Adrenal gland (tissue), 5 donors: ENCODE results near the gene KIF16B.

Experiments used
- CTCF ChIP-seq, 6 experiments: fragments of 450-650 bp in 4 of 6; fragments of 200-600 bp in 2 of 6; sonication (generic) in 1 of 6; IDR thresholded peaks; 1 replicate in 5 of 6; 2 replicates in 1 of 6; pipeline versions ENCODE4 v1.5.1 to v1.8.0; 2016 to 2021; ENCODE audit warnings: antibody characterized with exemption in 6 of 6, mild to moderate bottlenecking in 2 of 6, moderate library complexity in 1 of 6
- POLR2A ChIP-seq, 2 donors: fragments of 450-650 bp; IDR thresholded peaks; one replicate each; pipeline ENCODE4 v1.6.1; 2017; ENCODE audit warnings: antibody characterized with exemption in 2 of 2, mild to moderate bottlenecking in 2 of 2, moderate library complexity in 1 of 2
- donor health status: DM: no; HTN: no; CAD: no.

- TF ChIP-seq CTCF (IDR thresholded peaks at IDR 0.05) = no peak
- TF ChIP-seq POLR2A (IDR thresholded peaks at IDR 0.05) = no peak
Measured at GRCh38 chr20:16270989-16271388, 302.3 kb downstream of the KIF16B start.
